ENCODE data around the gene ZNF300. TPM values are rescaled to one million over a fixed set of nuclear protein-coding genes. Genes with fewer than 3 reads are reported as not detected.

ZNF300 gene
- total and polyA plus RNA-seq, 10 of the 15 experiments (the other 5 are each of a cell fraction or from before 2014, with no cell fraction given), result 0.03 to 1.5 (median 0.16) TPM; not detected in 1

GRCh38 chr5:150846654-150847333, 58.0 kb downstream of the ZNF300 start (continued):
- TF ChIP-seq BHLHE40 (IDR thresholded peaks at IDR 0.05; ENCODE audit: borderline replicate concordance in 1 of 2, low read depth in 2 of 2, low read length in 1 of 2) (peak; percentile 99), ZBED1 (IDR thresholded peaks at IDR 0.05; ENCODE audit: borderline replicate concordance) (no peak), IKZF2 (IDR thresholded peaks at IDR 0.05) (peak; percentile 59 to 60; a peak in 2 of 4 replicates), RAD51 (IDR thresholded peaks at IDR 0.05) (peak; percentile 67), MTA2 (IDR thresholded peaks at IDR 0.05; ENCODE audit: low read depth) (no peak; the same call in 1 of the 2 replicates), CHD2 (IDR thresholded peaks at IDR 0.05; ENCODE audit: borderline replicate concordance, low read depth, low read length) (no peak), SUPT20H (IDR thresholded peaks at IDR 0.05; ENCODE audit: borderline replicate concordance, control insufficient read depth, low read depth, low read length) (no peak), CUX1 (IDR thresholded peaks at IDR 0.05; ENCODE audit: insufficient replicate concordance, low read depth, low read length) (no peak), NR2C1 (IDR thresholded peaks at IDR 0.05) (peak; percentile 44; the same call in 1 of the 2 replicates), HDAC6 (IDR thresholded peaks at IDR 0.05; ENCODE audit: unreplicated experiment) (no peak), POLR2AphosphoS2 (IDR thresholded peaks at IDR 0.05; ENCODE audit: low read depth, low read length) (no peak), ETV6 (conservative IDR thresholded peaks at IDR 0.05 in 1 of 2, IDR thresholded peaks at IDR 0.05 in 1 of 2; ENCODE audit: borderline replicate concordance in 1 of 2, low read depth in 1 of 2) (no peak), KAT2A (conservative IDR thresholded peaks at IDR 0.05; ENCODE audit: control insufficient read depth, low read depth, low read length) (no peak), SPI1 (IDR thresholded peaks at IDR 0.05; ENCODE audit: borderline replicate concordance, insufficient read depth, low read depth, low read length) (no peak), RELA (IDR thresholded peaks at IDR 0.05; ENCODE audit: borderline replicate concordance, partially characterized antibody) (peak; percentile 18), EZH2 (IDR thresholded peaks at IDR 0.05; ENCODE audit: borderline replicate concordance, control insufficient read depth, low read depth, low read length) (no peak), NFYB (IDR thresholded peaks at IDR 0.05; ENCODE audit: insufficient read depth, low read depth, low read length) (no peak)
- TF ChIP-seq, protein P1, sequence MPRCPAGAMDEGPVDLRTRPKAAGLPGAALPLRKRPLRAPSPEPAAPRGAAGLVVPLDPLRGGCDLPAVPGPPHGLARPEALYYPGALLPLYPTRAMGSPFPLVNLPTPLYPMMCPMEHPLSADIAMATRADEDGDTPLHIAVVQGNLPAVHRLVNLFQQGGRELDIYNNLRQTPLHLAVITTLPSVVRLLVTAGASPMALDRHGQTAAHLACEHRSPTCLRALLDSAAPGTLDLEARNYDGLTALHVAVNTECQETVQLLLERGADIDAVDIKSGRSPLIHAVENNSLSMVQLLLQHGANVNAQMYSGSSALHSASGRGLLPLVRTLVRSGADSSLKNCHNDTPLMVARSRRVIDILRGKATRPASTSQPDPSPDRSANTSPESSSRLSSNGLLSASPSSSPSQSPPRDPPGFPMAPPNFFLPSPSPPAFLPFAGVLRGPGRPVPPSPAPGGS (IDR thresholded peaks at IDR 0.05; ENCODE audit: borderline replicate concordance, insufficient read depth, low read depth, low read length, poor library complexity, severe bottlenecking), result no peak
- TF ChIP-seq, protein P2, sequence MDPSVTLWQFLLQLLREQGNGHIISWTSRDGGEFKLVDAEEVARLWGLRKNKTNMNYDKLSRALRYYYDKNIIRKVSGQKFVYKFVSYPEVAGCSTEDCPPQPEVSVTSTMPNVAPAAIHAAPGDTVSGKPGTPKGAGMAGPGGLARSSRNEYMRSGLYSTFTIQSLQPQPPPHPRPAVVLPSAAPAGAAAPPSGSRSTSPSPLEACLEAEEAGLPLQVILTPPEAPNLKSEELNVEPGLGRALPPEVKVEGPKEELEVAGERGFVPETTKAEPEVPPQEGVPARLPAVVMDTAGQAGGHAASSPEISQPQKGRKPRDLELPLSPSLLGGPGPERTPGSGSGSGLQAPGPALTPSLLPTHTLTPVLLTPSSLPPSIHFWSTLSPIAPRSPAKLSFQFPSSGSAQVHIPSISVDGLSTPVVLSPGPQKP (IDR thresholded peaks at IDR 0.05; ENCODE audit: low read depth, low read length), result no peak
